NB4 (cell line): Measurements from ENCODE around the gene F13A1.

Experiments used
- CTCF ChIP-seq: IDR thresholded peaks from one replicate; pipeline ENCODE4 v1.5.1; 2012; ENCODE audit warnings: low read depth, low read length
- POLR2A ChIP-seq: IDR thresholded peaks from 2 replicates; pipeline ENCODE4 v1.6.1; 2011; ENCODE audit warnings: mild to moderate bottlenecking; ENCODE audit not compliant: insufficient read length; ENCODE audit errors: extremely low read depth
- TF ChIP-seq, protein P1 (sequence below): IDR thresholded peaks from 2 replicates; pipeline ENCODE4 v1.6.1; 2011; ENCODE audit warnings: low read depth, low read length

DNA sequence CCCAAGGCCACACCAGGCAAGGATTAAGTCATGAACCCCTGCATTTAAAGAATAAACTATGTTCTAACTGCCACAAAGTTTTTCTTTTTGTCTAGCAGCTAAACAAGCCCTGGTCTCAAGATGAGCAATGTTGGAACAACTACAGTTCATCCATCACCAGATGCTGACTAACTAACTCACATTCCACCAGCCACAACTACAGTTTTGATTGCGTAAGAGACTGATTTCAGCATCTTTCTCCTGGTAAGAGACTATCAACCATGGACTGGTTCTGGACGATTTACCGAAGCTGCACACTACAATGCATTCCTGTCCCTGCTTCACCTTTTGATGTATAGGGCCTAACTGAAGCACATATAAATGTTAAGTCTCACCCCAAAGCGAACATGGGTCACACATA is 43.0 kb downstream of the F13A1 start:
- no peak for TF ChIP-seq CTCF
- no peak for TF ChIP-seq POLR2A
- TF ChIP-seq, protein P1, sequence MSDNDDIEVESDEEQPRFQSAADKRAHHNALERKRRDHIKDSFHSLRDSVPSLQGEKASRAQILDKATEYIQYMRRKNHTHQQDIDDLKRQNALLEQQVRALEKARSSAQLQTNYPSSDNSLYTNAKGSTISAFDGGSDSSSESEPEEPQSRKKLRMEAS = no peak
